Measurements from ENCODE around the gene HES5.

DNA sequence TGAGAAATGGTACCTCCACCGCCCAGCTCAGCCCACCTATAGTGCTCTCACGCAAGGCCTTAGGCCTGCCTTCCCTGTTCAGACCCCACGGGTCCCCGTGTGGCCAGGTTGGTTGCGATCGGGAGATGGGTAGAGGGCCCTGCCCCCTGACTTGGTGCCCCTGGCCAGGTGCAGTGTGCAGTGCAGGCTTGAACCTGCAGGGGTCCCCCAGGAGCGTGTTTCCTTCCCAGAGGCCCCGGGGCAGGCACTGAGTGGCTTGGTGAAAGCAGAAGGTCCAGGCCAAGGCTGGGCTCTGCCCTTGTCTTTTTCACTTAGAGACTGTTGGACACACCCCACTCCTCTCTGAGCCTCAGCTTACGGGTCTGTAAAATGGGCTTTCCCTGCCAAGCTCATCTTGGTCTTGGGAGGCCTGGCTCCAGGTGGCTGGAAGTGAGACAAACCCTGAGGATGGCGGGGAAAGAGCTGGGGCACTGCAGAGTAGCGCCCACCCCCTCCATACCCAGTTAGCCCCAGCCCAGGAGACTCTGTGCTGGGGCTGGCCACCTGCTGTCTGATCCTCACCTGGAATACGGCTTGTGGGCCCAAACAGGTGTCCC, 9.3 kb upstream of the HES5 start:
- TF ChIP-seq CTCF (IDR thresholded peaks at IDR 0.05; ENCODE audit: insufficient read depth, low read length, poor library complexity, severe bottlenecking), result no peak
- TF ChIP-seq EZH2phosphoT487 (conservative IDR thresholded peaks at IDR 0.05; ENCODE audit: low read length), result no peak

Measured in SU-DHL-6 (cell line).